ENCODE data around the gene SEMA3G.

GRCh38 chr3:52436500-52437149, 8.3 kb downstream of the SEMA3G start:
- TF ChIP-seq REST (IDR thresholded peaks at IDR 0.05; ENCODE audit: insufficient read depth in 1 of 2, low read depth in 2 of 2, low read length in 2 of 2) = no peak
- no peak for TF ChIP-seq TAF1 (IDR thresholded peaks at IDR 0.05; ENCODE audit: borderline replicate concordance, insufficient read depth, low read length)
- TF ChIP-seq POLR2AphosphoS5 (IDR thresholded peaks at IDR 0.05; ENCODE audit: low read depth, low read length) = no peak
- no peak for TF ChIP-seq SIN3A (IDR thresholded peaks at IDR 0.05; ENCODE audit: borderline replicate concordance, insufficient read depth, low read length)
